Mesenchymal stem cell (in vitro differentiated cells and primary cell): ENCODE data around the gene TGFA.

Source experiments
- DNase-seq: peaks from one replicate; pipeline ENCODE4 v3.0.0-alpha.2; 2013
- H2AFZ ChIP-seq: one replicate; pipeline ENCODE4 v1.6.1; 2013; ENCODE audit warnings: low read depth, mild to moderate bottlenecking, control low read depth, inconsistent platforms, low read length, moderate library complexity
- H2AK5ac ChIP-seq: 2 replicates; pipeline ENCODE4 v1.6.1; 2013; ENCODE audit warnings: low read length, moderate library complexity, mild to moderate bottlenecking, inconsistent platforms; ENCODE audit not compliant: severe bottlenecking
- H2BK120ac ChIP-seq: one replicate; pipeline ENCODE4 v1.6.1; 2013; ENCODE audit warnings: low read depth, mild to moderate bottlenecking, inconsistent platforms, low read length, moderate library complexity
- H2BK12ac ChIP-seq, 2 experiments: one replicate each; pipeline ENCODE4 v1.6.1; 2013; ENCODE audit warnings: inconsistent platforms in 2 of 2, low read length in 2 of 2, mild to moderate bottlenecking in 2 of 2, moderate library complexity in 2 of 2, control low read depth in 1 of 2
- H2BK15ac ChIP-seq: one replicate; pipeline ENCODE4 v1.6.1; 2013; ENCODE audit warnings: mild to moderate bottlenecking, low read depth, inconsistent platforms; ENCODE audit not compliant: poor library complexity, severe bottlenecking
- H2BK5ac ChIP-seq: 2 replicates; pipeline ENCODE4 v1.6.1; 2013; ENCODE audit warnings: low read depth, mild to moderate bottlenecking, low read length, control low read depth, inconsistent platforms; ENCODE audit not compliant: poor library complexity, severe bottlenecking
- H3K14ac ChIP-seq, 2 experiments: one replicate each; pipeline ENCODE4 v1.6.1; 2013; ENCODE audit warnings: inconsistent platforms in 2 of 2, low read length in 2 of 2, control low read depth in 1 of 2, mild to moderate bottlenecking in 1 of 2, moderate library complexity in 1 of 2
- H3K18ac ChIP-seq, 2 experiments: one replicate each; pipeline ENCODE4 v1.6.1; 2013; ENCODE audit warnings: inconsistent platforms in 2 of 2, low read length in 2 of 2, control low read depth in 1 of 2, low read depth in 1 of 2, mild to moderate bottlenecking in 1 of 2
- H3K23ac ChIP-seq, 2 experiments: one replicate each; pipeline ENCODE4 v1.6.1; 2013; ENCODE audit warnings: inconsistent platforms in 2 of 2, low read length in 2 of 2, mild to moderate bottlenecking in 2 of 2, moderate library complexity in 2 of 2, control low read depth in 1 of 2
- H3K27ac ChIP-seq: 2 replicates; pipeline ENCODE4 v1.5.1; 2013; ENCODE audit warnings: mild to moderate bottlenecking, moderate library complexity, low read length, control low read depth, inconsistent platforms; ENCODE audit not compliant: poor library complexity, severe bottlenecking
- H3K27me3 ChIP-seq, 2 experiments: 2 replicates each; pipeline versions ENCODE4 v1.6.1 to v1.7.0; 2013; ENCODE audit warnings: low read length in 2 of 2, mild to moderate bottlenecking in 2 of 2, moderate library complexity in 2 of 2, control low read depth in 1 of 2, inconsistent platforms in 1 of 2; ENCODE audit not compliant: control insufficient read depth in 1 of 2, insufficient read depth in 1 of 2
- H3K36me3 ChIP-seq, 2 experiments: 2 replicates each; pipeline versions ENCODE4 v1.6.1 to v1.7.0; 2013; ENCODE audit warnings: low read length in 2 of 2, control low read depth in 1 of 2, inconsistent platforms in 1 of 2, low read depth in 1 of 2, mild to moderate bottlenecking in 1 of 2; ENCODE audit not compliant: insufficient read depth in 2 of 2, control insufficient read depth in 1 of 2
- H3K4ac ChIP-seq, 2 experiments: one replicate each; pipeline ENCODE4 v1.6.1; 2013; ENCODE audit warnings: inconsistent platforms in 2 of 2, low read length in 2 of 2, mild to moderate bottlenecking in 2 of 2, moderate library complexity in 2 of 2, control low read depth in 1 of 2, low read depth in 1 of 2
- H3K4me1 ChIP-seq: 2 replicates; pipeline ENCODE4 v1.6.1; 2013; ENCODE audit warnings: low read depth, low read length, control low read depth; ENCODE audit not compliant: control insufficient read depth, insufficient read depth
- H3K4me2 ChIP-seq: 2 replicates; pipeline ENCODE4 v1.6.1; 2013; ENCODE audit warnings: low read length, mild to moderate bottlenecking, inconsistent platforms; ENCODE audit not compliant: poor library complexity, severe bottlenecking
- H3K4me3 ChIP-seq, 2 experiments: 2 replicates each; pipeline versions ENCODE4 v1.5.1 to v1.7.0; 2013; ENCODE audit warnings: low read length in 2 of 2, mild to moderate bottlenecking in 2 of 2, control low read depth in 1 of 2, low read depth in 1 of 2; ENCODE audit not compliant: insufficient read depth in 1 of 2
- H3K79me1 ChIP-seq: replicated peaks from 2 replicates; pipeline ENCODE4 v1.6.1; 2013; ENCODE audit warnings: mild to moderate bottlenecking, control low read depth, low read length, inconsistent platforms; ENCODE audit not compliant: poor library complexity, severe bottlenecking
- H3K9ac ChIP-seq: 2 replicates; pipeline ENCODE4 v1.7.0; 2013; ENCODE audit warnings: mild to moderate bottlenecking, low read length, moderate library complexity
- H3K9me3 ChIP-seq: 2 replicates; pipeline ENCODE4 v1.7.0; 2013; ENCODE audit warnings: mild to moderate bottlenecking, low read length; ENCODE audit not compliant: control insufficient read depth
- H4K8ac ChIP-seq: one replicate; pipeline ENCODE4 v1.6.1; 2013; ENCODE audit warnings: inconsistent platforms, mild to moderate bottlenecking, low read length, moderate library complexity
- H4K91ac ChIP-seq: one replicate; pipeline ENCODE4 v1.6.1; 2013; ENCODE audit warnings: mild to moderate bottlenecking, low read length, inconsistent platforms
- WGBS: methylation state at CpG from one replicate; pipeline ENCODE4 v1.1.7; 2013; ENCODE audit warnings: mixed read lengths; 5-methylcytosine and 5-hydroxymethylcytosine counted together

TGFA gene

GRCh38 chr2:70489165-70489564 lies 64.5 kb downstream of the TGFA start:
- WGBS: 76% methylated on average over 10 of the region's 10 CpGs
- DNase-seq: no peak
- peaks cover 44 to 60% of the 10 kb centered on the region in 2 experiments for H3K27me3 ChIP-seq

GRCh38 chr2:70484086-70484485 lies 69.5 kb downstream of the TGFA start:
- no peak overlapping the region for H3K4me2 ChIP-seq
- no peak overlapping the region for H2BK12ac ChIP-seq
- H2AFZ ChIP-seq: no peak overlapping the region
- H2AK5ac ChIP-seq: no peak overlapping the region
- no peaks in the 10 kb centered on the region for H3K36me3 ChIP-seq
- H2BK120ac ChIP-seq: no peak overlapping the region
- no peaks in the 10 kb centered on the region for H3K4me1 ChIP-seq
- no peak overlapping the region for H2BK15ac ChIP-seq
- peaks cover 35 to 40% of the 10 kb centered on the region in 2 experiments for H3K27me3 ChIP-seq
- 71% methylated on average over 1 of the region's 1 CpG for WGBS
- no peak overlapping the region for H3K23ac ChIP-seq
- no peak overlapping the region for H2BK5ac ChIP-seq
- H3K4ac ChIP-seq: no peak overlapping the region
- no peak overlapping the region for H3K27ac ChIP-seq
- no peaks in the 10 kb centered on the region for H3K79me1 ChIP-seq
- H3K14ac ChIP-seq: no peak overlapping the region
- no peak overlapping the region for H4K8ac ChIP-seq
- peaks cover 4% of the 10 kb centered on the region for H3K9me3 ChIP-seq
- no peak overlapping the region for H4K91ac ChIP-seq
- H3K4me3 ChIP-seq: no peak overlapping the region
- no peak for DNase-seq
- no peak overlapping the region for H3K18ac ChIP-seq
- H3K9ac ChIP-seq: no peak overlapping the region

More at GRCh38 chr2:70489165-70489564, 64.5 kb downstream of the TGFA start:
- no peak overlapping the region for H3K14ac ChIP-seq
- H3K4me3 ChIP-seq: no peak overlapping the region
- H3K4me1 ChIP-seq: no peaks in the 10 kb centered on the region
- no peaks in the 10 kb centered on the region for H3K36me3 ChIP-seq
- no peak overlapping the region for H2BK120ac ChIP-seq
- no peak overlapping the region for H2BK15ac ChIP-seq
- H3K4ac ChIP-seq: no peak overlapping the region
- no peaks in the 10 kb centered on the region for H3K79me1 ChIP-seq
- H4K8ac ChIP-seq: no peak overlapping the region
- no peak overlapping the region for H3K9ac ChIP-seq
- no peak overlapping the region for H2BK12ac ChIP-seq
- H3K23ac ChIP-seq: no peak overlapping the region
- no peak overlapping the region for H4K91ac ChIP-seq
- H3K4me2 ChIP-seq: no peak overlapping the region
- H2AFZ ChIP-seq: no peak overlapping the region
- no peak overlapping the region for H2BK5ac ChIP-seq
- H3K27ac ChIP-seq: no peak overlapping the region
- H2AK5ac ChIP-seq: no peak overlapping the region
- no peaks in the 10 kb centered on the region for H3K9me3 ChIP-seq
- no peak overlapping the region for H3K18ac ChIP-seq

GRCh38 chr2:70482401-70482800 lies 71.2 kb downstream of the TGFA start:
- Histone ChIP-seq H3K9ac (no peak overlapping the region), H3K4me1 (no peaks in the 10 kb centered on the region), H3K4me3 (no peak overlapping the region), H2BK15ac (no peak overlapping the region), H3K14ac (no peak overlapping the region), H4K8ac (no peak overlapping the region), H3K4ac (no peak overlapping the region), H3K4me2 (no peak overlapping the region), H3K36me3 (no peaks in the 10 kb centered on the region), H2BK5ac (no peak overlapping the region), H2BK12ac (no peak overlapping the region), H3K18ac (no peak overlapping the region), H3K79me1 (no peaks in the 10 kb centered on the region), H3K27me3 (peaks cover 40 to 42% of the 10 kb centered on the region in 2 experiments), H4K91ac (no peak overlapping the region), H3K9me3 (peaks cover 4% of the 10 kb centered on the region), H2AFZ (no peak overlapping the region), H3K27ac (no peak overlapping the region), H2AK5ac (no peak overlapping the region), H3K23ac (no peak overlapping the region), H2BK120ac (no peak overlapping the region)
- DNase-seq: no peak

GRCh38 chr2:70480468-70480867 lies 73.2 kb downstream of the TGFA start:
- no peaks in the 10 kb centered on the region for H3K79me1 ChIP-seq
- WGBS: 63% methylated on average over 4 of the region's 5 CpGs
- no peak overlapping the region for H2AFZ ChIP-seq
- peaks cover 4% of the 10 kb centered on the region for H3K9me3 ChIP-seq
- H2BK12ac ChIP-seq: no peak overlapping the region
- no peak overlapping the region for H3K18ac ChIP-seq
- no peak overlapping the region for H3K14ac ChIP-seq
- no peak overlapping the region for H4K8ac ChIP-seq
- H3K4me3 ChIP-seq: no peak overlapping the region
- no peak for DNase-seq
- H3K27ac ChIP-seq: no peak overlapping the region
- no peak overlapping the region for H3K9ac ChIP-seq
- no peak overlapping the region for H4K91ac ChIP-seq
- no peak overlapping the region for H2BK120ac ChIP-seq
- H2BK5ac ChIP-seq: no peak overlapping the region
- H2BK15ac ChIP-seq: no peak overlapping the region
- no peaks in the 10 kb centered on the region for H3K4me1 ChIP-seq
- H3K36me3 ChIP-seq: no peaks in the 10 kb centered on the region
- H3K4ac ChIP-seq: no peak overlapping the region
- H3K27me3 ChIP-seq: peaks cover 45 to 52% of the 10 kb centered on the region in 2 experiments
- H3K4me2 ChIP-seq: no peak overlapping the region
- H2AK5ac ChIP-seq: no peak overlapping the region
- no peak overlapping the region for H3K23ac ChIP-seq
